Measurements from ENCODE around the gene LSM4. TPM values are rescaled to one million over a fixed set of nuclear protein-coding genes. Genes with fewer than 3 reads are reported as not detected.

Gene LSM4
- total and polyA plus RNA-seq, 2 experiments from 2014 or later: 591 to 637 TPM

DNA sequence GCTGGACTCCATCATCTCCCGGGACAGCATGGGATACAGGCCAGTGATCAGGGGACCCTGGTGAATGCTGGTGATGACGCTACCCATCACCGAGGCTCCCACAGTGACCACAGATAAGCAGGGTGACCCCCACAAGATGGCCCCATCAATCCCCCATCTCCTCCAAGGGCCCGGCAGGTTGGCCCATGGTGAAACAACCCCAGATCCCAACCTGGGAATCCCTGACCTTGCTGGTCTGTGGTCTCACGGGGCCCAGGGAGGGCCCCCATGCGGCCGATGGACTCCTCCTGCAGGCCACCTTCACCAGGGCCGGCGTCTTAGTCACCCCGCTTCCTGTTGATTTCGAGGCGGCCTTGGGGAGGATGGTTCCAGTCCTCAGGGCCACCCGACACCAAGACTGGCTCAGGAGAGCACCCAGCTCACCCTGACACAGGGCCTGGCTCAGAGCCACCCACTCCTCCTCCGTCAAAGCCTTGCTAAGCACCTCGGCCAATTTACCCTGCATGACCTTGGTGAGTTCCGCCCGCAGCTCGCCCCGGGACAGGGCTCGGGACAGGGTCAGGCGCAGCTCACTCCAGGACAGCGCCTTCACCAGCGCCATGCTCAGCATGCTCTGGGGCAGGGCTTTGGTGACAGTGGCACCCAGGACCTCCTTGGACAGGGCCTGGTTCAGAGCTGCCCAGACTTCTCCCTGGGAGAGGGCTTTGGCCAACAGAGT is 58.6 kb downstream of the LSM4 start:
- no peaks in the 10 kb centered on the region for H3K79me2 ChIP-seq (replicated peaks; ENCODE audit: insufficient read depth)
- no peak overlapping the region for H3K27ac Mint-ChIP-seq
- no peak for ATAC-seq

More for the DNA sequence above, 58.6 kb downstream of the LSM4 start:
- H3K9me2 ChIP-seq (ENCODE audit: insufficient read depth): peaks cover 6% of the 10 kb centered on the region; the same call in 1 of the 2 replicates
- Mint-ChIP-seq H3K9me3 (peaks cover 9% of the 10 kb centered on the region; the same call in 1 of the 3 replicates), H3K4me1 (no peaks in the 10 kb centered on the region), H3K36me3 (ENCODE audit: low read depth) (peaks cover 5% of the 10 kb centered on the region; the same call in 1 of the 3 replicates), H3K4me3 (no peak overlapping the region), H3K27me3 (ENCODE audit: insufficient read depth, low read depth, poor library complexity) (peaks cover 20% of the 10 kb centered on the region)
- no peak overlapping the region for H2AFZ ChIP-seq
- H3F3A ChIP-seq (replicated peaks; ENCODE audit: low read depth): no peaks in the 10 kb centered on the region
- H3K4me1 ChIP-seq (ENCODE audit: insufficient read depth): no peaks in the 10 kb centered on the region
- no peak overlapping the region for H3K27ac ChIP-seq (ENCODE audit: low read depth)
- TF ChIP-seq, protein P1, sequence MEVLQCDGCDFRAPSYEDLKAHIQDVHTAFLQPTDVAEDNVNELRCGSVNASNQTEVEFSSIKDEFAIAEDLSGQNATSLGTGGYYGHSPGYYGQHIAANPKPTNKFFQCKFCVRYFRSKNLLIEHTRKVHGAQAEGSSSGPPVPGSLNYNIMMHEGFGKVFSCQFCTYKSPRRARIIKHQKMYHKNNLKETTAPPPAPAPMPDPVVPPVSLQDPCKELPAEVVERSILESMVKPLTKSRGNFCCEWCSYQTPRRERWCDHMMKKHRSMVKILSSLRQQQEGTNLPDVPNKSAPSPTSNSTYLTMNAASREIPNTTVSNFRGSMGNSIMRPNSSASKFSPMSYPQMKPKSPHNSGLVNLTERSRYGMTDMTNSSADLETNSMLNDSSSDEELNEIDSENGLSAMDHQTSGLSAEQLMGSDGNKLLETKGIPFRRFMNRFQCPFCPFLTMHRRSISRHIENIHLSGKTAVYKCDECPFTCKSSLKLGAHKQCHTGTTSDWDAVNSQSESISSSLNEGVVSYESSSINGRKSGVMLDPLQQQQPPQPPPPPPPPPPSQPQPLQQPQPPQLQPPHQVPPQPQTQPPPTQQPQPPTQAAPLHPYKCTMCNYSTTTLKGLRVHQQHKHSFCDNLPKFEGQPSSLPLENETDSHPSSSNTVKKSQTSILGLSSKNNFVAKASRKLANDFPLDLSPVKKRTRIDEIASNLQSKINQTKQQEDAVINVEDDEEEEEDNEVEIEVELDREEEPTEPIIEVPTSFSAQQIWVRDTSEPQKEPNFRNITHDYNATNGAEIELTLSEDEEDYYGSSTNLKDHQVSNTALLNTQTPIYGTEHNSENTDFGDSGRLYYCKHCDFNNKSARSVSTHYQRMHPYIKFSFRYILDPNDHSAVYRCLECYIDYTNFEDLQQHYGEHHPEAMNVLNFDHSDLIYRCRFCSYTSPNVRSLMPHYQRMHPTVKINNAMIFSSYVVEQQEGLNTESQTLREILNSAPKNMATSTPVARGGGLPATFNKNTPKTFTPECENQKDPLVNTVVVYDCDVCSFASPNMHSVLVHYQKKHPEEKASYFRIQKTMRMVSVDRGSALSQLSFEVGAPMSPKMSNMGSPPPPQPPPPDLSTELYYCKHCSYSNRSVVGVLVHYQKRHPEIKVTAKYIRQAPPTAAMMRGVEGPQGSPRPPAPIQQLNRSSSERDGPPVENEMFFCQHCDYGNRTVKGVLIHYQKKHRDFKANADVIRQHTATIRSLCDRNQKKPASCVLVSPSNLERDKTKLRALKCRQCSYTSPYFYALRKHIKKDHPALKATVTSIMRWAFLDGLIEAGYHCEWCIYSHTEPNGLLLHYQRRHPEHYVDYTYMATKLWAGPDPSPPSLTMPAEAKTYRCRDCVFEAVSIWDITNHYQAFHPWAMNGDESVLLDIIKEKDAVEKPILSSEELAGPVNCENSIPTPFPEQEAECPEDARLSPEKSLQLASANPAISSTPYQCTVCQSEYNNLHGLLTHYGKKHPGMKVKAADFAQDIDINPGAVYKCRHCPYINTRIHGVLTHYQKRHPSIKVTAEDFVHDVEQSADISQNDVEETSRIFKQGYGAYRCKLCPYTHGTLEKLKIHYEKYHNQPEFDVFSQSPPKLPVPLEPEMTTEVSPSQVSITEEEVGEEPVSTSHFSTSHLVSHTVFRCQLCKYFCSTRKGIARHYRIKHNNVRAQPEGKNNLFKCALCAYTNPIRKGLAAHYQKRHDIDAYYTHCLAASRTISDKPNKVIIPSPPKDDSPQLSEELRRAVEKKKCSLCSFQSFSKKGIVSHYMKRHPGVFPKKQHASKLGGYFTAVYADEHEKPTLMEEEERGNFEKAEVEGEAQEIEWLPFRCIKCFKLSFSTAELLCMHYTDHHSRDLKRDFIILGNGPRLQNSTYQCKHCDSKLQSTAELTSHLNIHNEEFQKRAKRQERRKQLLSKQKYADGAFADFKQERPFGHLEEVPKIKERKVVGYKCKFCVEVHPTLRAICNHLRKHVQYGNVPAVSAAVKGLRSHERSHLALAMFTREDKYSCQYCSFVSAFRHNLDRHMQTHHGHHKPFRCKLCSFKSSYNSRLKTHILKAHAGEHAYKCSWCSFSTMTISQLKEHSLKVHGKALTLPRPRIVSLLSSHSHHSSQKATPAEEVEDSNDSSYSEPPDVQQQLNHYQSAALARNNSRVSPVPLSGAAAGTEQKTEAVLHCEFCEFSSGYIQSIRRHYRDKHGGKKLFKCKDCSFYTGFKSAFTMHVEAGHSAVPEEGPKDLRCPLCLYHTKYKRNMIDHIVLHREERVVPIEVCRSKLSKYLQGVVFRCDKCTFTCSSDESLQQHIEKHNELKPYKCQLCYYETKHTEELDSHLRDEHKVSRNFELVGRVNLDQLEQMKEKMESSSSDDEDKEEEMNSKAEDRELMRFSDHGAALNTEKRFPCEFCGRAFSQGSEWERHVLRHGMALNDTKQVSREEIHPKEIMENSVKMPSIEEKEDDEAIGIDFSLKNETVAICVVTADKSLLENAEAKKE (CRISPR knock-in tag; IDR thresholded peaks at IDR 0.05): no peak
- TF ChIP-seq, protein P2, sequence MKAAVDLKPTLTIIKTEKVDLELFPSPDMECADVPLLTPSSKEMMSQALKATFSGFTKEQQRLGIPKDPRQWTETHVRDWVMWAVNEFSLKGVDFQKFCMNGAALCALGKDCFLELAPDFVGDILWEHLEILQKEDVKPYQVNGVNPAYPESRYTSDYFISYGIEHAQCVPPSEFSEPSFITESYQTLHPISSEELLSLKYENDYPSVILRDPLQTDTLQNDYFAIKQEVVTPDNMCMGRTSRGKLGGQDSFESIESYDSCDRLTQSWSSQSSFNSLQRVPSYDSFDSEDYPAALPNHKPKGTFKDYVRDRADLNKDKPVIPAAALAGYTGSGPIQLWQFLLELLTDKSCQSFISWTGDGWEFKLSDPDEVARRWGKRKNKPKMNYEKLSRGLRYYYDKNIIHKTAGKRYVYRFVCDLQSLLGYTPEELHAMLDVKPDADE (IDR thresholded peaks at IDR 0.05): no peak
- TF ChIP-seq, protein P3, sequence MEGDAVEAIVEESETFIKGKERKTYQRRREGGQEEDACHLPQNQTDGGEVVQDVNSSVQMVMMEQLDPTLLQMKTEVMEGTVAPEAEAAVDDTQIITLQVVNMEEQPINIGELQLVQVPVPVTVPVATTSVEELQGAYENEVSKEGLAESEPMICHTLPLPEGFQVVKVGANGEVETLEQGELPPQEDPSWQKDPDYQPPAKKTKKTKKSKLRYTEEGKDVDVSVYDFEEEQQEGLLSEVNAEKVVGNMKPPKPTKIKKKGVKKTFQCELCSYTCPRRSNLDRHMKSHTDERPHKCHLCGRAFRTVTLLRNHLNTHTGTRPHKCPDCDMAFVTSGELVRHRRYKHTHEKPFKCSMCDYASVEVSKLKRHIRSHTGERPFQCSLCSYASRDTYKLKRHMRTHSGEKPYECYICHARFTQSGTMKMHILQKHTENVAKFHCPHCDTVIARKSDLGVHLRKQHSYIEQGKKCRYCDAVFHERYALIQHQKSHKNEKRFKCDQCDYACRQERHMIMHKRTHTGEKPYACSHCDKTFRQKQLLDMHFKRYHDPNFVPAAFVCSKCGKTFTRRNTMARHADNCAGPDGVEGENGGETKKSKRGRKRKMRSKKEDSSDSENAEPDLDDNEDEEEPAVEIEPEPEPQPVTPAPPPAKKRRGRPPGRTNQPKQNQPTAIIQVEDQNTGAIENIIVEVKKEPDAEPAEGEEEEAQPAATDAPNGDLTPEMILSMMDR (conservative IDR thresholded peaks at IDR 0.05; ENCODE audit: low read depth in 2 of 2): no peak
- TF ChIP-seq ZNF114 (CRISPR knock-in tag; IDR thresholded peaks at IDR 0.05) (no peak), NANOG (IDR thresholded peaks at IDR 0.05; ENCODE audit: borderline replicate concordance) (no peak), ZNF331 (CRISPR knock-in tag; IDR thresholded peaks at IDR 0.05; ENCODE audit: low read depth) (no peak), EZH2phosphoT487 (IDR thresholded peaks at IDR 0.05; ENCODE audit: unreplicated experiment) (no peak), EZH2 (IDR thresholded peaks at IDR 0.05; ENCODE audit: low read depth, unreplicated experiment) (no peak), CREB1 (CRISPR knock-in tag; IDR thresholded peaks at IDR 0.05; ENCODE audit: low read depth) (no peak), STAT1 (IDR thresholded peaks at IDR 0.05; ENCODE audit: unreplicated experiment) (no peak), POLR2AphosphoS5 (IDR thresholded peaks at IDR 0.05; ENCODE audit: low read depth) (no peak), JUNB (IDR thresholded peaks at IDR 0.05; ENCODE audit: unreplicated experiment) (no peak)
- TF ChIP-seq, protein P4, sequence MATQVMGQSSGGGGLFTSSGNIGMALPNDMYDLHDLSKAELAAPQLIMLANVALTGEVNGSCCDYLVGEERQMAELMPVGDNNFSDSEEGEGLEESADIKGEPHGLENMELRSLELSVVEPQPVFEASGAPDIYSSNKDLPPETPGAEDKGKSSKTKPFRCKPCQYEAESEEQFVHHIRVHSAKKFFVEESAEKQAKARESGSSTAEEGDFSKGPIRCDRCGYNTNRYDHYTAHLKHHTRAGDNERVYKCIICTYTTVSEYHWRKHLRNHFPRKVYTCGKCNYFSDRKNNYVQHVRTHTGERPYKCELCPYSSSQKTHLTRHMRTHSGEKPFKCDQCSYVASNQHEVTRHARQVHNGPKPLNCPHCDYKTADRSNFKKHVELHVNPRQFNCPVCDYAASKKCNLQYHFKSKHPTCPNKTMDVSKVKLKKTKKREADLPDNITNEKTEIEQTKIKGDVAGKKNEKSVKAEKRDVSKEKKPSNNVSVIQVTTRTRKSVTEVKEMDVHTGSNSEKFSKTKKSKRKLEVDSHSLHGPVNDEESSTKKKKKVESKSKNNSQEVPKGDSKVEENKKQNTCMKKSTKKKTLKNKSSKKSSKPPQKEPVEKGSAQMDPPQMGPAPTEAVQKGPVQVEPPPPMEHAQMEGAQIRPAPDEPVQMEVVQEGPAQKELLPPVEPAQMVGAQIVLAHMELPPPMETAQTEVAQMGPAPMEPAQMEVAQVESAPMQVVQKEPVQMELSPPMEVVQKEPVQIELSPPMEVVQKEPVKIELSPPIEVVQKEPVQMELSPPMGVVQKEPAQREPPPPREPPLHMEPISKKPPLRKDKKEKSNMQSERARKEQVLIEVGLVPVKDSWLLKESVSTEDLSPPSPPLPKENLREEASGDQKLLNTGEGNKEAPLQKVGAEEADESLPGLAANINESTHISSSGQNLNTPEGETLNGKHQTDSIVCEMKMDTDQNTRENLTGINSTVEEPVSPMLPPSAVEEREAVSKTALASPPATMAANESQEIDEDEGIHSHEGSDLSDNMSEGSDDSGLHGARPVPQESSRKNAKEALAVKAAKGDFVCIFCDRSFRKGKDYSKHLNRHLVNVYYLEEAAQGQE (IDR thresholded peaks at IDR 0.05; ENCODE audit: unreplicated experiment): no peak
- no peak overlapping the region for H3K4me2 ChIP-seq
- H4K20me1 ChIP-seq (replicated peaks; ENCODE audit: insufficient read depth): no peaks in the 10 kb centered on the region
- H3K36me3 ChIP-seq (ENCODE audit: insufficient read depth): no peaks in the 10 kb centered on the region
- no peak overlapping the region for H3K4me3 ChIP-seq
- no peak for DNase-seq (ENCODE audit: low spot score)
- H3K27me3 ChIP-seq (ENCODE audit: insufficient read depth): no peaks in the 10 kb centered on the region

All from GM23338 (cell line).